Measurements from ENCODE around the gene TMEM174.

- TF ChIP-seq EZH2phosphoT487 (IDR thresholded peaks at IDR 0.05) (no peak), EZH2 (IDR thresholded peaks at IDR 0.05) (no peak), CTCF (IDR thresholded peaks at IDR 0.05) (no peak)
These were observed 41.3 kb downstream of the TMEM174 start for GRCh38 chr5:73214306-73214705.
